PC-3 (cell line): ENCODE measurements around the gene TMEM45A. TPM values are rescaled to one million over a fixed set of nuclear protein-coding genes. Genes with fewer than 3 reads are reported as not detected.

Experiments
- ATAC-seq: fragments of 200-7000 bp; cut with Tn5 transposase; 2 replicates; pipeline ENCODE4 v1.9.1; 2020; ENCODE audit warnings: mild to moderate bottlenecking, moderate library complexity
- BruUV-seq: library from RNA; stranded (reverse); fragments of 400-500 nt; replicated peaks from 2 replicates; lab custom pipeline; 2021; lab: Mats Ljungman, UMichigan
- CTCF ChIA-PET: fragments of 300-600 bp; sonication (Branson Sonifier 250); formaldehyde crosslinking; loops from one replicate; lab custom pipeline; 2022; ENCODE audit warnings: antibody characterized with exemption; lab: Charles Lee
- POLR2A ChIA-PET: fragments of 300-600 bp; sonication (Branson Sonifier 250); formaldehyde crosslinking; loops from one replicate; lab custom pipeline; 2022; ENCODE audit warnings: antibody characterized with exemption; ENCODE audit not compliant: unreplicated experiment; lab: Charles Lee
- DNase-seq: peaks from one replicate; pipeline ENCODE4 v3.0.0-alpha.2; 2015
- H2AFZ ChIP-seq: fragments of 300-600 bp; sonication (generic); 2 replicates; pipeline ENCODE4 v1.6.0; 2016; ENCODE audit warnings: antibody characterized with exemption, low read length
- H3F3A ChIP-seq: fragments of 300-600 bp; sonication (generic); one replicate; pipeline ENCODE4 v1.6.0; 2017; ENCODE audit warnings: antibody characterized with exemption, low read length, control low read depth, mild to moderate bottlenecking; ENCODE audit not compliant: unreplicated experiment
- H3K27ac ChIP-seq: fragments of 300-600 bp; sonication (generic); 2 replicates; pipeline ENCODE4 v1.5.1; 2016; ENCODE audit warnings: mild to moderate bottlenecking, low read length
- H3K27me3 ChIP-seq: fragments of 300-600 bp; sonication (generic); 2 replicates; pipeline ENCODE4 v1.6.1; 2016; ENCODE audit warnings: low read length, mixed read lengths
- H3K36me3 ChIP-seq: fragments of 300-600 bp; sonication (generic); 2 replicates; pipeline ENCODE4 v1.6.1; 2016; ENCODE audit warnings: low read depth, mixed run types, low read length, mixed read lengths
- H3K4me1 ChIP-seq: fragments of 300-600 bp; sonication (generic); 2 replicates; pipeline ENCODE4 v1.5.1; 2016; ENCODE audit warnings: low read length; ENCODE audit not compliant: insufficient read depth
- H3K4me2 ChIP-seq: fragments of 300-600 bp; sonication (generic); 2 replicates; pipeline ENCODE4 v1.6.0; 2016; ENCODE audit warnings: low read length
- H3K4me3 ChIP-seq: fragments of 300-600 bp; sonication (generic); 2 replicates; pipeline ENCODE4 v1.5.1; 2016; ENCODE audit warnings: mild to moderate bottlenecking, low read length, mixed read lengths
- H3K79me2 ChIP-seq: fragments of 300-600 bp; sonication (generic); 2 replicates; pipeline ENCODE4 v1.6.1; 2017; ENCODE audit warnings: low read length, mixed read lengths
- H3K9ac ChIP-seq: fragments of 300-600 bp; sonication (generic); 2 replicates; pipeline ENCODE4 v1.6.0; 2016; ENCODE audit warnings: mild to moderate bottlenecking, low read length
- H3K9me2 ChIP-seq: fragments of 300-600 bp; sonication (generic); replicated peaks from 2 replicates; pipeline ENCODE4 v1.6.1; 2016; ENCODE audit warnings: mixed run types, low read length, mixed read lengths
- H3K9me3 ChIP-seq: fragments of 300-600 bp; sonication (generic); 2 replicates; pipeline ENCODE4 v1.6.1; 2016; ENCODE audit warnings: low read length, mixed read lengths
- H4K20me1 ChIP-seq: fragments of 300-600 bp; sonication (generic); 2 replicates; pipeline ENCODE4 v1.6.1; 2016; ENCODE audit warnings: low read length, mixed read lengths
- CTCF ChIP-seq: fragments of 300-600 bp; sonication (generic); conservative IDR thresholded peaks from 2 replicates; pipeline ENCODE4 v1.5.1; 2017; ENCODE audit warnings: antibody characterized with exemption, low read depth, mild to moderate bottlenecking, low read length
- EZH2 ChIP-seq: fragments of 300-600 bp; sonication (generic); IDR thresholded peaks from one replicate; pipeline ENCODE4 v1.6.1; 2017; ENCODE audit warnings: antibody characterized with exemption, mild to moderate bottlenecking, low read length; ENCODE audit not compliant: unreplicated experiment
- EZH2phosphoT487 ChIP-seq: fragments of 300-600 bp; sonication (generic); IDR thresholded peaks from 2 replicates; pipeline ENCODE4 v1.6.1; 2018; ENCODE audit warnings: mild to moderate bottlenecking, antibody characterized with exemption, low read length, borderline replicate concordance
- intact Hi-C: fragments of 100-400 bp; cut with micrococcal nuclease; formaldehyde crosslinking; loops from 2 replicates; pipeline ENCODE4 v1.9.0; 2023
- total RNA-seq: library from RNA; depleted of rRNA; stranded (reverse); fragments of >200 nt; gene quantifications from 2 replicates; pipeline ENCODE4 v1.2.3, GENCODE V29; 2014

TMEM45A gene
- total RNA-seq, 1 experiment from 2014 or later, result 7.6 TPM

GRCh38 chr3:100603469-100603868 lies 111.0 kb downstream of the TMEM45A start:
- intact Hi-C loops, result loop anchor here (1.0 to 10.0 kb wide), 4 partner anchors 31 to 779 kb away; no protein-coding TSS in a partner anchor
- Histone ChIP-seq H3K9me2 (no peaks in the 10 kb centered on the region), H3K9me3 (no peaks in the 10 kb centered on the region), H3F3A (no peaks in the 10 kb centered on the region), H3K4me2 (peak overlapping the region; percentile 40), H3K4me1 (peaks cover 17% of the 10 kb centered on the region), H3K79me2 (no peaks in the 10 kb centered on the region), H3K36me3 (no peaks in the 10 kb centered on the region), H3K9ac (no peak overlapping the region), H2AFZ (peak overlapping the region; percentile 39; the same call in 1 of the 2 replicates), H3K27ac (no peak overlapping the region), H3K27me3 (no peaks in the 10 kb centered on the region), H3K4me3 (no peak overlapping the region), H4K20me1 (no peaks in the 10 kb centered on the region)
- DNase-seq, result peak; percentile 80
- BruUV-seq, result no TSS peak
- TF ChIP-seq EZH2phosphoT487 (no peak), EZH2 (no peak), CTCF (peak; percentile 81)
- ChIA-PET POLR2A (interaction anchor here (0.6 kb wide), 1 partner anchor 105 kb away, joined by 3 read pairs; no protein-coding TSS in a partner anchor), CTCF (interaction anchor here (0.5 to 2.1 kb wide), 14 partner anchors 12 to 1114 kb away, joined by 3 to 40 read pairs (median 4); partner anchors contain the start of gene TFG)
- ATAC-seq, result peak; percentile 88

- Histone ChIP-seq H3K9me2 (no peaks in the 10 kb centered on the region), H3K4me1 (peaks cover 17% of the 10 kb centered on the region), H2AFZ (no peak overlapping the region), H3F3A (no peaks in the 10 kb centered on the region), H3K79me2 (no peaks in the 10 kb centered on the region), H3K9ac (no peak overlapping the region), H3K4me3 (no peak overlapping the region), H4K20me1 (no peaks in the 10 kb centered on the region), H3K4me2 (no peak overlapping the region), H3K9me3 (no peaks in the 10 kb centered on the region), H3K36me3 (no peaks in the 10 kb centered on the region), H3K27me3 (no peaks in the 10 kb centered on the region), H3K27ac (no peak overlapping the region)
- ChIA-PET POLR2A (no interaction called here), CTCF (interaction anchor here (0.6 kb wide), 1 partner anchor 606 kb away, joined by 3 read pairs; no protein-coding TSS in a partner anchor)
- no peak for DNase-seq
- no peak for ATAC-seq
- TF ChIP-seq CTCF, result no peak
- no peak for TF ChIP-seq EZH2
- no peak for TF ChIP-seq EZH2phosphoT487
- no TSS peak for BruUV-seq
- intact Hi-C loops, result loop anchor here (10.0 kb wide), 1 partner anchor 289 kb away; no protein-coding TSS in a partner anchor
These were observed 112.9 kb downstream of the TMEM45A start for GRCh38 chr3:100605358-100605757.

- no peak overlapping the region for H3K4me2 ChIP-seq
- DNase-seq (no peak), ATAC-seq (no peak)
- POLR2A ChIA-PET, result no interaction called here
- H4K20me1 ChIP-seq, result no peaks in the 10 kb centered on the region
- H3K4me3 ChIP-seq, result no peak overlapping the region
- H3F3A ChIP-seq, result no peaks in the 10 kb centered on the region
- H3K27me3 ChIP-seq, result no peaks in the 10 kb centered on the region
- no peaks in the 10 kb centered on the region for H3K9me3 ChIP-seq
- H3K4me1 ChIP-seq, result peaks cover 16% of the 10 kb centered on the region
- no peak overlapping the region for H2AFZ ChIP-seq
- no peaks in the 10 kb centered on the region for H3K79me2 ChIP-seq
- TF ChIP-seq EZH2, result no peak
- no peak for TF ChIP-seq EZH2phosphoT487
- peak; percentile 22; the same call in 1 of the 2 replicates for TF ChIP-seq CTCF
- no peaks in the 10 kb centered on the region for H3K9me2 ChIP-seq
- no peak overlapping the region for H3K27ac ChIP-seq
- CTCF ChIA-PET, result no interaction called here
- intact Hi-C loops, result loop anchor here (10.0 kb wide), 1 partner anchor 288 kb away; no protein-coding TSS in a partner anchor
- H3K9ac ChIP-seq, result no peak overlapping the region
- no peaks in the 10 kb centered on the region for H3K36me3 ChIP-seq
- no TSS peak for BruUV-seq
These were observed 114.6 kb downstream of the TMEM45A start for GRCh38 chr3:100606894-100607512.
